ENCODE results near the gene CEBPZOS. TPM values are rescaled to one million over a fixed set of nuclear protein-coding genes. Genes with fewer than 3 reads are reported as not detected.

Gene CEBPZOS
- total RNA-seq, 1 donor from 2014 or later, result 61.3 TPM

DNA sequence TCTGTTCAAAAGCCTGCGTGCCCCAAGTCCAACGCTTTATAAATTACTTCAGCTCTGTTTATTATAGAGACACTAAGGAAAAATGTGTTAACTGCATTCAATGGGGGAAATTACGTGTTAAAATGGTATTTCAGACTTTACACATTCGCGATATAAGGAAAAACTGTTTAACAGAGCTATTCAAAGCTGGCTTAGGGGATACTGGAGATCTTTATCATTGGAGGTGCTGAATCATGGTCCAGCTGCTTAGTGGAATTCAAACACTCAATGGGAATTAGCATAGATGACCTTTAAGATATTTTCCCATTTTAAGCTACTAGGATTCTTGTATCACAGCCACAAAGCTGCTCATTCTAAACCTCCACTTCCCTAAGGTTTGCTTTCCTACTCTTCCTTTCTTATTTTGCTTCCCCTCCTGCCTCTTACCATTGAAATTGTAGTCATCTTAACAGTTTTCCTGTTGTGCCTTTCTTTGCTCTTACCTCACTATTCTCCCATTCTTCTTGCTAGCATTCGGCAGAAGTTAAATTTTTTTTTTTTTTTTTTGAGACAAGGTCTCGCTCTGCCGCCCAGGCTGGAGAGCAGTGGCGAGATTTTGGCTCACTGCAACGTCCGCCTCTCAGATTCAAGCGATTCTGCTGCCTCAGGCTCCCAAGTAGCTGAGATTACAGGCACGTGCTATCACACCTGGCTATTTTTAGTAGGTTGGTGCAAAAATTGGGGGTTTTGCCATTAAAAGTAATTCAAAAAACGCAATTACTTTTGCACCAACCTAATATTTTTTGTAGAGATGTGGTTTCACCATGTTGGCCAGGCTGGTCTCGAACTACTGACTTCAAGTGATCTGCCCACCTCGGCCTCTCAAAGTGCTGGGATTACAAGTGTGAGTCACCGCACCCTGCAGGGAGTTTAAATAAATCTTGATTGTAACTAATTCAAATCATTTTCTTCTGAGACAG is 14.3 kb upstream of the CEBPZOS start:
- Histone ChIP-seq H3K27ac (replicated peaks) (no peak overlapping the region), H3K27me3 (ENCODE audit: low read depth) (peaks cover 7% of the 10 kb centered on the region), H3K4me3 (no peak overlapping the region), H3K9me3 (replicated peaks) (no peaks in the 10 kb centered on the region), H3K4me1 (no peaks in the 10 kb centered on the region), H3K36me3 (no peaks in the 10 kb centered on the region)
- TF ChIP-seq, protein P1, sequence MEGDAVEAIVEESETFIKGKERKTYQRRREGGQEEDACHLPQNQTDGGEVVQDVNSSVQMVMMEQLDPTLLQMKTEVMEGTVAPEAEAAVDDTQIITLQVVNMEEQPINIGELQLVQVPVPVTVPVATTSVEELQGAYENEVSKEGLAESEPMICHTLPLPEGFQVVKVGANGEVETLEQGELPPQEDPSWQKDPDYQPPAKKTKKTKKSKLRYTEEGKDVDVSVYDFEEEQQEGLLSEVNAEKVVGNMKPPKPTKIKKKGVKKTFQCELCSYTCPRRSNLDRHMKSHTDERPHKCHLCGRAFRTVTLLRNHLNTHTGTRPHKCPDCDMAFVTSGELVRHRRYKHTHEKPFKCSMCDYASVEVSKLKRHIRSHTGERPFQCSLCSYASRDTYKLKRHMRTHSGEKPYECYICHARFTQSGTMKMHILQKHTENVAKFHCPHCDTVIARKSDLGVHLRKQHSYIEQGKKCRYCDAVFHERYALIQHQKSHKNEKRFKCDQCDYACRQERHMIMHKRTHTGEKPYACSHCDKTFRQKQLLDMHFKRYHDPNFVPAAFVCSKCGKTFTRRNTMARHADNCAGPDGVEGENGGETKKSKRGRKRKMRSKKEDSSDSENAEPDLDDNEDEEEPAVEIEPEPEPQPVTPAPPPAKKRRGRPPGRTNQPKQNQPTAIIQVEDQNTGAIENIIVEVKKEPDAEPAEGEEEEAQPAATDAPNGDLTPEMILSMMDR (IDR thresholded peaks at IDR 0.05; ENCODE audit: borderline replicate concordance), result no peak
- no peak for DNase-seq
- intact Hi-C loops (cut with micrococcal nuclease), result no loop called here

DNA sequence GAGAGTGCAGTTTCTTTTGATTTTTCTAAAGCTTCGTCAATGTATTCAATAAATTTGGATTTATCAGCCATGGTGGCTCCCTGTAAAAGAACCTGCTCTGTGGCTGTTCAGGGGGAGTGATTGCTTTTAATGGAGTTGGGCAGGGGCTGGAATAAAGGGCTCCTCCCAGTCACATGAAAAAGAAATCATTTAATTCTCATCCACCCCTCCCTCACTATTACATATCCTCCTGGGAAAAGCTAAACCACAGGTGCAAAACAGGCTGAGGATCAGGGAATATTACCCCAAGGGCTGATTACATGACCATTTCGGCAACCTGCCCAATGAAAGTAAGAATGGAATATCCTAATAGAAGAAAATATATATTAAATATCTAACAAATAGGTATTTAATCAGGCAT is 7.7 kb upstream of the CEBPZOS start, which contains the start of gene SULT6B1:
Gene SULT6B1, minus strand, starts transcription at position 101 of the 400 bp plus-strand sequence. Its CDS starts 30 bp downstream, at position 71.
- no peak within 1 kb of the TSS for H3K27ac ChIP-seq (replicated peaks)

DNA sequence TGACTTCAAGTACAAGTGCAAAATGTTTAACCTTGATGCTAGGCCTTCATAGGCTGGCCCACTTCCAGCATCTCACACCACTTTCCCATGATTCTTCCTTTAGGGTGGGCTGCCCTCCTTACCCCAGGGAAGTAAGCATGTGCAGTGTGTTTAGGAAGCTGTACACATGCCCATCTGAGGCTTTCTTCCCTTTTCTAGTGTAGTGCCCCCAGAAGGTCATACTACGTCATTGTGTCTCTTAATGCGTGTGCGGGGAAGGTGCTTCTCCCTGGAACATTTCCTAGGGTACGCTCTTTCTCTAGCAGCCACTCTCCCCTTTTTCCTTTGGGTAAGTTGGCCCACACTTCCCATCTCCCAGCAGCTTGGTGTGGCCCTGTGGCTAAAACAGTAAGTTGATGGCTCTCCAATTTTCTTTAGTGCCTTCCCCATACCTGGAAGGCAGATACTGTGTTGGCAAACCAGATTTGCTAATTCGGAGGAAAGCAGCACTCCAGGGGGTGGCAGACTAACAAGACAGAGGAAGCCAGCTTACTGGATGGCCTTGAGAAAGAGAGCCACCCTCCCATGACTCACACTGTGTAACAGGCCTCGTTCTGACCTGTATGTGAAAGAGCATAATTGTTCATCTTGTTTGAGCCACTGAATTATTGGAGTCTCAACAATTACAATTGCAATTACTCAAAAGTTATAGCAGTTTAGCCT is 6.7 kb upstream of the CEBPZOS start:
- no peak overlapping the region for H3K4me3 ChIP-seq
- no peaks in the 10 kb centered on the region for H3K4me1 ChIP-seq
- peaks cover under 1% of the 10 kb centered on the region for H3K27me3 ChIP-seq (ENCODE audit: low read depth)
- no peak overlapping the region for H3K27ac ChIP-seq (replicated peaks)
- intact Hi-C loops (cut with micrococcal nuclease), result no loop called here
- TF ChIP-seq, protein P1 (IDR thresholded peaks at IDR 0.05; ENCODE audit: borderline replicate concordance), result no peak
- H3K36me3 ChIP-seq, result no peaks in the 10 kb centered on the region
- H3K9me3 ChIP-seq (replicated peaks), result no peaks in the 10 kb centered on the region
- DNase-seq, result no peak

More for the DNA sequence above, 7.7 kb upstream of the CEBPZOS start, which contains the start of gene SULT6B1:
- DNase-seq, result no peak
- intact Hi-C loops (cut with micrococcal nuclease), result no loop called here
- no peaks in the 10 kb centered on the region for H3K36me3 ChIP-seq
- H3K9me3 ChIP-seq (replicated peaks), result no peaks in the 10 kb centered on the region
- no peak within 1 kb of the TSS for H3K4me3 ChIP-seq
- TF ChIP-seq, protein P1 (IDR thresholded peaks at IDR 0.05; ENCODE audit: borderline replicate concordance), result no peak
- H3K4me1 ChIP-seq, result no peaks in the 10 kb centered on the region
- peaks cover 4% of the 10 kb centered on the region for H3K27me3 ChIP-seq (ENCODE audit: low read depth)

DNA sequence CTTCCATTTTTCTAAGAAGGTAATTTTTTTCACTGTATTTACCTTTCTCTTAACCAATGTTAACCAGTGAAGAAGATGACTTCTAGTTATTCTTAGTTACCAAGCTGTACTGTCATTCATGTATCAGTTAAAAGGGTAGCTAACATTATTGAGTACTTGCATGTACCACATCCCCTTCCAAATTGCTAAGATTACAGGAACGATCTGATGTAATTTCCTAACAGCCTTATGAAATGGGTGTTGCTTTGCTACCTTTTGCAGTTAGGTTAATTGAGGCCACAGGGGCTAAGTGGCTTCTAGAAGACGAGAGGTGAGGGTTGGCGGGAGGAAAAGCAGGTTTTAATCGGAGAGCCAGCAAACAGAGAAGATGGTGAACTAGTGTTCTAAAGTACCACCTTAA is 6.0 kb upstream of the CEBPZOS start:
- TF ChIP-seq, protein P1 (IDR thresholded peaks at IDR 0.05; ENCODE audit: borderline replicate concordance), result no peak
- no peak overlapping the region for H3K27ac ChIP-seq (replicated peaks)
- no peaks in the 10 kb centered on the region for H3K9me3 ChIP-seq (replicated peaks)
- intact Hi-C loops (cut with micrococcal nuclease), result no loop called here
- no peaks in the 10 kb centered on the region for H3K4me1 ChIP-seq
- H3K27me3 ChIP-seq (ENCODE audit: low read depth), result no peaks in the 10 kb centered on the region
- H3K36me3 ChIP-seq, result no peaks in the 10 kb centered on the region
- no peak for DNase-seq
- H3K4me3 ChIP-seq, result no peak overlapping the region

DNA sequence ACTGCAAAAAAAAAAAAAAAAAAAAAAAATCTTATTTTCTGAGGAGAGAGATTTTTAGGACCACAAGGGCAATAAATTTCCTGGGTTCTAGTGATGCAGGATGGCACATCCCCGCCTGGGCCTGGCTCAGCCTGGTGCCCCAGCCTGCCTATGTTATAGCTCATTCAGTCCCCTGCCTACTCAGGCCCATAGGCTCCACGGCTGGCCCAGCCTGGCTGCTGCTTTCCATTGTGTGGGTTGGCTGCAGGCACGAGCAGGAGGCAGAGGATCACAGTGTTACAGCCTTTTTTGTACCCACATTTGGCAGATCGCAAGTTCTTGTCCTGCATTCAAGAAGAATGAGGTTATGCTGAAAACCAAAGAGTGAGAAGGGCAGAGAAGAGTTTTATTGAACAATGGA is 5.0 kb upstream of the CEBPZOS start:
- DNase-seq, result no peak
- H3K4me3 ChIP-seq, result no peak overlapping the region

More for the DNA sequence above, 5.0 kb upstream of the CEBPZOS start:
- Histone ChIP-seq H3K27ac (replicated peaks) (no peak overlapping the region), H3K36me3 (no peaks in the 10 kb centered on the region), H3K4me1 (no peaks in the 10 kb centered on the region), H3K27me3 (ENCODE audit: low read depth) (no peaks in the 10 kb centered on the region), H3K9me3 (replicated peaks) (no peaks in the 10 kb centered on the region)
- intact Hi-C loops (cut with micrococcal nuclease), result no loop called here
- TF ChIP-seq, protein P1 (IDR thresholded peaks at IDR 0.05; ENCODE audit: borderline replicate concordance), result no peak

All from left ventricle myocardium inferior (tissue), 1 donor.